ENCODE results near the gene ERC1. TPM values are rescaled to one million over a fixed set of nuclear protein-coding genes. Genes with fewer than 3 reads are reported as not detected.

Gene ERC1
- polyA plus RNA-seq, 1 donor from 2014 or later = 7.1 TPM

- H3K4me2 ChIP-seq (ENCODE audit: low read length) = no peak overlapping the region
- H3K9me2 ChIP-seq (ENCODE audit: insufficient read depth, low read length) = no peaks in the 10 kb centered on the region
- peaks cover 5% of the 10 kb centered on the region for H3K36me3 ChIP-seq (ENCODE audit: insufficient read depth, low read length)
- H3K9ac ChIP-seq (ENCODE audit: low read length) = no peak overlapping the region
- H4K20me1 ChIP-seq (ENCODE audit: insufficient read depth) = no peaks in the 10 kb centered on the region
- H3K4me3 ChIP-seq (ENCODE audit: low read length) = no peak overlapping the region
- no peak overlapping the region for H2AFZ ChIP-seq (ENCODE audit: low read depth, low read length)
- H3K27me3 ChIP-seq (ENCODE audit: insufficient read depth, low read depth, low read length) = no peaks in the 10 kb centered on the region
- H3K27ac ChIP-seq (ENCODE audit: low read length) = no peak overlapping the region
- no peaks in the 10 kb centered on the region for H3K79me2 ChIP-seq (replicated peaks; ENCODE audit: insufficient read depth, low read length)
- H3K9me3 ChIP-seq (ENCODE audit: low read length) = no peaks in the 10 kb centered on the region
- no peaks in the 10 kb centered on the region for H3F3A ChIP-seq (ENCODE audit: insufficient read depth, low read length, poor library complexity, severe bottlenecking)
- TF ChIP-seq EP300 (conservative IDR thresholded peaks at IDR 0.05; ENCODE audit: poor library complexity, severe bottlenecking) (no peak), CTCF (IDR thresholded peaks at IDR 0.05; ENCODE audit: poor library complexity, severe bottlenecking) (no peak), MXI1 (conservative IDR thresholded peaks at IDR 0.05; ENCODE audit: poor library complexity, severe bottlenecking) (no peak), POLR2AphosphoS5 (IDR thresholded peaks at IDR 0.05) (no peak), EZH2 (IDR thresholded peaks at IDR 0.05; ENCODE audit: borderline replicate concordance, insufficient read depth, low read length, poor library complexity, severe bottlenecking) (no peak), REST (IDR thresholded peaks at IDR 0.05; ENCODE audit: borderline replicate concordance) (no peak), RAD21 (conservative IDR thresholded peaks at IDR 0.05) (no peak), SMC3 (conservative IDR thresholded peaks at IDR 0.05; ENCODE audit: poor library complexity) (no peak)
Observed at GRCh38 chr12:1267243-1267642, 276.2 kb downstream of the ERC1 start.

- Histone ChIP-seq H3K9ac (ENCODE audit: low read length) (no peak overlapping the region), H4K20me1 (ENCODE audit: insufficient read depth) (no peaks in the 10 kb centered on the region), H3K27ac (ENCODE audit: low read length) (no peak overlapping the region), H3K27me3 (ENCODE audit: insufficient read depth, low read depth, low read length) (no peaks in the 10 kb centered on the region), H3K79me2 (replicated peaks; ENCODE audit: insufficient read depth, low read length) (no peaks in the 10 kb centered on the region), H2AFZ (ENCODE audit: low read depth, low read length) (no peak overlapping the region), H3K4me3 (ENCODE audit: low read length) (no peak overlapping the region), H3K9me3 (ENCODE audit: low read length) (no peaks in the 10 kb centered on the region), H3F3A (ENCODE audit: insufficient read depth, low read length, poor library complexity, severe bottlenecking) (no peaks in the 10 kb centered on the region), H3K9me2 (ENCODE audit: insufficient read depth, low read length) (no peaks in the 10 kb centered on the region), H3K4me2 (ENCODE audit: low read length) (no peak overlapping the region), H3K36me3 (ENCODE audit: insufficient read depth, low read length) (no peaks in the 10 kb centered on the region)
- no peak for TF ChIP-seq CTCF (IDR thresholded peaks at IDR 0.05; ENCODE audit: poor library complexity, severe bottlenecking)
Observed at GRCh38 chr12:1272142-1272541, 281.1 kb downstream of the ERC1 start.

Data from neural cell (in vitro differentiated cells).